ENCODE measurements around the gene APOL1. TPM values are rescaled to one million over a fixed set of nuclear protein-coding genes. Genes with fewer than 3 reads are reported as not detected.

APOL1 gene
- total and polyA plus RNA-seq, 10 of the 15 experiments (the other 5 are each of a cell fraction or from before 2014, with no cell fraction given), result 9.0 to 42.0 (median 17.6) TPM

DNA sequence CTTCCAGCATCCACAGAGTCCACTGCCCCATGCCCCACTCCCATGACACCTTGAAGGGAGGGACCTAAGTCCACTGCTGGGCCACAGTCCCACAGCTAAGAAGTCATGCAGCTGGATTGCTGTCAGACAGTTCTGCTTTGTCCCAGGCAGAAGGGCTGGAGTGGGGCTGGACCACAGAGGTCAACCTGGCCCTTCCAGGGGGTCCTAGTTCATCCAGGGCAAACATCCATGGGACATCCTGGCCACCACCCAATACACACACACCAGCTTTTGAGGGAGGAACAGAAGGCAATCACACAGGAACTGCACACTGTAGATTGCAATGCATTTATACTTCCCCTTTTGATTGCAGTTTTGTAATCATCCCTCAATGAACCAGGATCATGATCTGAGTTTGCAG is 40.0 kb upstream of the APOL1 start (continued):
- TF ChIP-seq, protein P1, sequence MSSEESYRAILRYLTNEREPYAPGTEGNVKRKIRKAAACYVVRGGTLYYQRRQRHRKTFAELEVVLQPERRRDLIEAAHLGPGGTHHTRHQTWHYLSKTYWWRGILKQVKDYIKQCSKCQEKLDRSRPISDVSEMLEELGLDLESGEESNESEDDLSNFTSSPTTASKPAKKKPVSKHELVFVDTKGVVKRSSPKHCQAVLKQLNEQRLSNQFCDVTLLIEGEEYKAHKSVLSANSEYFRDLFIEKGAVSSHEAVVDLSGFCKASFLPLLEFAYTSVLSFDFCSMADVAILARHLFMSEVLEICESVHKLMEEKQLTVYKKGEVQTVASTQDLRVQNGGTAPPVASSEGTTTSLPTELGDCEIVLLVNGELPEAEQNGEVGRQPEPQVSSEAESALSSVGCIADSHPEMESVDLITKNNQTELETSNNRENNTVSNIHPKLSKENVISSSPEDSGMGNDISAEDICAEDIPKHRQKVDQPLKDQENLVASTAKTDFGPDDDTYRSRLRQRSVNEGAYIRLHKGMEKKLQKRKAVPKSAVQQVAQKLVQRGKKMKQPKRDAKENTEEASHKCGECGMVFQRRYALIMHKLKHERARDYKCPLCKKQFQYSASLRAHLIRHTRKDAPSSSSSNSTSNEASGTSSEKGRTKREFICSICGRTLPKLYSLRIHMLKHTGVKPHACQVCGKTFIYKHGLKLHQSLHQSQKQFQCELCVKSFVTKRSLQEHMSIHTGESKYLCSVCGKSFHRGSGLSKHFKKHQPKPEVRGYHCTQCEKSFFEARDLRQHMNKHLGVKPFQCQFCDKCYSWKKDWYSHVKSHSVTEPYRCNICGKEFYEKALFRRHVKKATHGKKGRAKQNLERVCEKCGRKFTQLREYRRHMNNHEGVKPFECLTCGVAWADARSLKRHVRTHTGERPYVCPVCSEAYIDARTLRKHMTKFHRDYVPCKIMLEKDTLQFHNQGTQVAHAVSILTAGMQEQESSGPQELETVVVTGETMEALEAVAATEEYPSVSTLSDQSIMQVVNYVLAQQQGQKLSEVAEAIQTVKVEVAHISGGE (CRISPR knock-in tag; IDR thresholded peaks at IDR 0.05), result no peak
- TF ChIP-seq NR2F1 (conservative IDR thresholded peaks at IDR 0.05), result no peak

DNA sequence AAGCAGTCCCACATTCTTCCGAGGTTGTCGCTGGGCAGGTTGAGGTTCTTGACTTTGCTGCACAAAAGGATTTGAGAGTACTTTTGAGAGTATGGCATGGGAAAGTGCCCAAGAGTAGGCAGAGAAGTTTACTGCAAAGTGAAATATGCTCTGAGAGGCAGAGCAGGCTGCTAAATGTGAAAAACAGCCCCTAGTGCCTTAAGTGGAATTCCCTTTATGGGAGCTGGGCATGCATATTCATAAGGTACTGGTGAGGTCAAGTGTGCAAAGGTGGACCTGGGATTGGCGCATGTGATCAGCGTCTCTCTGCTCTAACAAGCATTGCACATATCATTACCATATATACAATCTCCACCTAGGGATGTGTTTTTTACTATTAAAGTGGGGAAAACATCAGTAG is 39.3 kb upstream of the APOL1 start:
- H3K9me3 ChIP-seq (replicated peaks; ENCODE audit: control insufficient read depth, insufficient read depth, low read length), result peaks cover 2% of the 10 kb centered on the region; the same call in 1 of the 3 replicates
- no peaks in the 10 kb centered on the region for H3K36me3 ChIP-seq (ENCODE audit: control insufficient read depth in 2 of 2, insufficient read depth in 2 of 2, low read length in 1 of 2)
- CTCF ChIA-PET, result interaction anchor here (1.0 to 1.3 kb wide), 2 partner anchors 73 to 87 kb away, joined by 3 to 4 read pairs; no protein-coding TSS in a partner anchor
- RAD21 ChIA-PET (ENCODE audit: unreplicated experiment), result no interaction called here
- in situ Hi-C loops (cut with MboI), result no loop called here
- intact Hi-C loops (cut with micrococcal nuclease; ENCODE audit: unreplicated experiment), result no loop called here
- WGBS (ENCODE audit: insufficient coverage, insufficient replicate concordance, low lambda C conversion rate, missing lambda C conversion rate), result 80% methylated on average over 4 of the region's 4 CpGs
- SMC1A ChIA-PET (ENCODE audit: uncharacterized antibody, unreplicated experiment), result interaction anchor here (1.0 to 2.0 kb wide), 4 partner anchors 9 to 22 kb away, joined by 3 to 5 read pairs (median 4); no protein-coding TSS in a partner anchor
- H4K20me1 ChIP-seq (ENCODE audit: control insufficient read depth, insufficient read depth), result no peaks in the 10 kb centered on the region
- H3K4me1 ChIP-seq (ENCODE audit: control insufficient read depth, insufficient read depth, low read length), result peaks cover 4% of the 10 kb centered on the region
- POLR2A ChIA-PET, result no interaction called here
- FAIRE-seq (no peak), DNase-seq (ENCODE audit: low read depth, low spot score) (no peak), ATAC-seq (no peak)
- H3K79me2 ChIP-seq (ENCODE audit: control insufficient read depth, insufficient read depth, low read length), result no peaks in the 10 kb centered on the region
- H3K4me2 ChIP-seq (ENCODE audit: control insufficient read depth, insufficient read depth), result no peak overlapping the region
- no peak overlapping the region for H3K27ac ChIP-seq (ENCODE audit: control insufficient read depth, insufficient read depth)
- H3K27me3 ChIP-seq (replicated peaks in 1 of 2; ENCODE audit: control insufficient read depth in 2 of 2, insufficient read depth in 2 of 2, low read length in 1 of 2), result no peaks in the 10 kb centered on the region
- no peak for TF ChIP-seq ZSCAN29 (IDR thresholded peaks at IDR 0.05)
- TF ChIP-seq ZNF24 (IDR thresholded peaks at IDR 0.05), result no peak
- TF ChIP-seq EGR1 (IDR thresholded peaks at IDR 0.05; ENCODE audit: borderline replicate concordance in 1 of 2, low read depth in 2 of 2, low read length in 2 of 2), result no peak
- peak; percentile 55; the same call in 2 of the 3 replicates for TF ChIP-seq POU2F2 (IDR thresholded peaks at IDR 0.05; ENCODE audit: borderline replicate concordance, low read depth, low read length)
- no peak overlapping the region for H3K4me3 ChIP-seq
- no TSS peak for BruUV-seq (replicated peaks)
- H3K9ac ChIP-seq (ENCODE audit: control insufficient read depth, insufficient read depth, low read length), result no peak overlapping the region
- no peak overlapping the region for H2AFZ ChIP-seq (ENCODE audit: control insufficient read depth, low read depth, low read length)
